ENCODE data around the gene LBP.

Gene LBP

GRCh38 chr20:38315290-38315966 is 30.9 kb upstream of the LBP start:
- TF ChIP-seq CTCF (conservative IDR thresholded peaks at IDR 0.05; ENCODE audit: low read depth): no peak
- DNase-seq (ENCODE audit: low spot score): no peak
- POLR2A ChIA-PET (ENCODE audit: low non-redundant PET): no interaction called here
- no peak overlapping the region for H3K27ac ChIP-seq
- CTCF ChIA-PET: interaction anchor here (0.6 to 1.1 kb wide), 3 partner anchors 86 to 258 kb away, joined by 3 to 4 read pairs (median 4); no protein-coding TSS in a partner anchor

GRCh38 chr20:38316341-38316740 is 29.9 kb upstream of the LBP start:
- no peak for TF ChIP-seq CTCF (conservative IDR thresholded peaks at IDR 0.05; ENCODE audit: low read depth)
- DNase-seq (ENCODE audit: low spot score): no peak
- no peak overlapping the region for H3K27ac ChIP-seq
- ChIA-PET POLR2A (ENCODE audit: low non-redundant PET) (no interaction called here), CTCF (interaction anchor here (0.6 to 1.1 kb wide), 3 partner anchors 11 to 133 kb away, joined by 3 to 5 read pairs (median 3); no protein-coding TSS in a partner anchor)

DNA sequence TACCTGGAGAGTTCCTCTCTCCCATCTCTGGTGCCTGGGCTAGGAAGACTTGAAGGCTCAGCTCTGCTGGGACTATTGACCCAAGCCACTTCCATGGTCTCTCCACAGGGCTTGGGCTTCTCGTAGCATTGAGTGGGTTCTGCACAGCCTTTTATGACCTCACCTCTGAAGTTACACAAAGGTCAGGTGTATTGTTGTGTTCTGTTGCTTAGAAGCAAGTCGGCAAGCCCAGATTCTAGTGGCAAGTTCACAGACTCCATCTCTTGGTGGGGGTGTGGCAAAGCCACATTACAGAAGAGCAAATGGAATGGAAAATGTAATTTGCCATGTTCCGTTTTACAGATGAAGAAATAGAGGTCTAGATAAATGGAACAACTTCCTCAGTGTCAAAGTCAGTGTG is 28.9 kb upstream of the LBP start:
- TF ChIP-seq CTCF (conservative IDR thresholded peaks at IDR 0.05; ENCODE audit: low read depth): no peak
- no peak for DNase-seq (ENCODE audit: low spot score)
- ChIA-PET POLR2A (ENCODE audit: low non-redundant PET) (interaction anchor here (0.6 kb wide), 1 partner anchor 146 kb away, joined by 3 read pairs; no protein-coding TSS in a partner anchor), CTCF (interaction anchor here (0.6 to 1.1 kb wide), 4 partner anchors 12 to 86 kb away, joined by 3 to 5 read pairs (median 4); no protein-coding TSS in a partner anchor)
- no peak overlapping the region for H3K27ac ChIP-seq

DNA sequence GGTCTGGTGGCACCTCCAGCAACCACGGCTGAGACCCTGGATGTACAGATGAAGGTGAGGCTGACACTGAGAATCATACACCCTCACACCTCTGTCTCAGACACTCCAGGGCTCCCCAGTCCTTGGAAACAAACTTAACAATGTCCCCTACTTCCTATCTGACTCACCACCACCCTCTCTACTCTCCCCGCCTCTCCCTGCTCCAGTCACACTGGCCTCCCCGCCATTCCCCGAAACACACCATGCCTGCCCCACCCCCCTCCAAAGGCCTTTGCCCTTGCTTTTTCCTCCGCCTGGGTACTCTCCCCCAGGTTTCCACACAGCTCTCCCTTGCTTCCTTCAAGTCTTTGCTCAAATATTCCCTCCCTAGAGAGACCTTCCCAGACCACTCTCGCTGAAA is 26.1 kb upstream of the LBP start:
- CTCF ChIA-PET: interaction anchor here (0.6 to 1.0 kb wide), 4 partner anchors 99 to 383 kb away, joined by 3 read pairs; no protein-coding TSS in a partner anchor
- TF ChIP-seq CTCF (conservative IDR thresholded peaks at IDR 0.05; ENCODE audit: low read depth): no peak
- DNase-seq (ENCODE audit: low spot score): no peak
- H3K27ac ChIP-seq: no peak overlapping the region
- POLR2A ChIA-PET (ENCODE audit: low non-redundant PET): no interaction called here

DNA sequence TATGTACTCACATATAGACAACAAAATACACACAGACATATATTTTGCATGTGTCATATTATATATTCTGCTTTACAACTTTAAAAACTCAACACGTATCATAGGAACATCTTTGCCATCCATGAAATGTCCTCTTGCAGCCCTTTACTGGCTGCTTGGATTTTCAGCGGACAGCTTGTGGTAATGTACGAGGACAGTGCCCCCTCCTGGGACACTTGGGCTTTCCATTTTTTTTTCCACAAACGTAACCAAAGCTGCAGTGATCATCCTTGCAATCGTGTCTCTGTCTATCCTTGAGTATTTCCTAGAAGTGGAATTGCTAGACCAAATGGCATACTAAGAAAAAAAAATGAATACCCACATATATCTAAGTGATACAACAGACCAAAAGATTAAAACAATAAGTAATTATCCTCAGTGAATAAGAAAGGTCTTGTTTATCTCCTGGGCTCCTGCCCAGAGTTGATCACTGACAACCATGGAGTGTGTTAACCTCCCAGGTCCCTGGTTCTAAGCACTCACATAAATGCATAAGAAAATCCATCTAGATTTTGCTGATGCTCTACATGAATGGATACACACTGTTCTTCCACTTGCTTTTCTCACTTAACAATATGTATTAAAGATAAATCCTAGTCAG is 24.2 kb upstream of the LBP start:
- peak; percentile 82 for DNase-seq (ENCODE audit: low spot score)
- ChIA-PET CTCF (interaction anchor here (0.5 to 1.8 kb wide), 39 partner anchors 8 to 892 kb away, joined by 3 to 19 read pairs (median 5); no protein-coding TSS in a partner anchor), POLR2A (ENCODE audit: low non-redundant PET) (no interaction called here)
- no peak overlapping the region for H3K27ac ChIP-seq
- TF ChIP-seq CTCF (conservative IDR thresholded peaks at IDR 0.05; ENCODE audit: low read depth): peak; percentile 81

DNA sequence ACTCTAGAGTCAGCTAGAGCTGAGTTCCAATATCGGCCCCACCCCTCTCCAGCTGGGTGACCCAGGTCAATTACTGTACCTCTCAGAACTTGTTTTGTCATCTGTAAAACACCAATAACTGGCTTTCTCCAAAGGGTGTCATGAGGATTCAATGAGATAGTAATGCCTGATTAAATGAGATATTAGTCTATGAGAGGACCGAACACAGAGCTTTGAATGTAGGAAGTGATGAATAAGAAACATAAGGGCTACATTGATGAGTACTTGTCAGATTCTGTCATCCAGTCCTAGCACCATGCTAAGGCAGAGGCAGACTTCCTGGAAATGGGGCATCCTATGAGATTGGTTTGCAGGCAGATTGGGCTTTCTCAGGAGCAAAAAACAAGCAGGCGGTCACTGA is 22.1 kb upstream of the LBP start:
- H3K27ac ChIP-seq: no peak overlapping the region
- CTCF ChIA-PET: interaction anchor here (0.5 to 1.1 kb wide), 4 partner anchors 14 to 760 kb away, joined by 3 to 5 read pairs (median 4); no protein-coding TSS in a partner anchor
- no peak for DNase-seq (ENCODE audit: low spot score)
- TF ChIP-seq CTCF (conservative IDR thresholded peaks at IDR 0.05; ENCODE audit: low read depth): no peak
- POLR2A ChIA-PET (ENCODE audit: low non-redundant PET): no interaction called here
